B cell (primary cell): ENCODE data around the gene NUDT12. TPM values are rescaled to one million over a fixed set of nuclear protein-coding genes. Genes with fewer than 3 reads are reported as not detected.

Source experiments
- ATAC-seq: fragments of 200-7000 bp; cut with Tn5 transposase; one replicate; pipeline ENCODE4 v1.10.0; 2021; ENCODE audit warnings: low read depth, mild to moderate bottlenecking, moderate number of reproducible peaks, moderate library complexity
- CTCF ChIA-PET: fragments of 350-600 bp; sonication (Branson Sonifier 250); formaldehyde crosslinking; loops from one replicate; lab custom pipeline; 2021; ENCODE audit warnings: antibody characterized with exemption, inconsistent platforms; lab: Charles Lee
- POLR2A ChIA-PET: fragments of 350-600 bp; sonication (Branson Sonifier 250); formaldehyde crosslinking; loops from one replicate; lab custom pipeline; 2021; ENCODE audit warnings: antibody characterized with exemption; lab: Charles Lee
- DNase-seq: peaks from one replicate; pipeline ENCODE4 v3.0.0; 2013
- H2AFZ ChIP-seq: 2 replicates; pipeline ENCODE4 v1.6.1; 2012; ENCODE audit warnings: mild to moderate bottlenecking, low read depth, low read length; ENCODE audit not compliant: insufficient read depth, poor library complexity, severe bottlenecking
- H3K27ac ChIP-seq, 2 donors: 1 replicate in 1 of 2; 2 replicates in 1 of 2; pipeline ENCODE4 v1.5.1; 2012 to 2013; ENCODE audit warnings: low read length in 2 of 2, mild to moderate bottlenecking in 2 of 2, moderate library complexity in 1 of 2
- H3K27me3 ChIP-seq, 4 experiments: fragments of 200-600 bp in 1 of 4; sonication (generic) in 1 of 4; replicated peaks in 1 of 4; 1 replicate in 2 of 4; 2 replicates in 2 of 4; pipeline versions ENCODE4 v1.6.1 to v1.7.0; 2013 to 2016; ENCODE audit warnings: low read length in 3 of 4, mild to moderate bottlenecking in 2 of 4, mixed read lengths in 1 of 4, moderate library complexity in 1 of 4; ENCODE audit not compliant: insufficient read depth in 4 of 4, control insufficient read depth in 3 of 4; ENCODE audit errors: control extremely low read depth in 1 of 4
- H3K36me3 ChIP-seq, 2 experiments: replicated peaks in 1 of 2; 1 replicate in 1 of 2; 2 replicates in 1 of 2; pipeline versions ENCODE4 v1.6.1 to v1.7.1; 2013; ENCODE audit warnings: low read length in 1 of 2; ENCODE audit not compliant: insufficient read depth in 2 of 2, control insufficient read depth in 1 of 2; ENCODE audit errors: control extremely low read depth in 1 of 2, extremely low read depth in 1 of 2
- H3K4me1 ChIP-seq, 2 donors: fragments of 200-600 bp in 1 of 2; sonication (generic) in 1 of 2; 1 replicate in 1 of 2; 2 replicates in 1 of 2; pipeline versions ENCODE4 v1.5.1 to v1.6.1; 2013 to 2017; ENCODE audit warnings: low read length in 2 of 2; ENCODE audit not compliant: control insufficient read depth in 2 of 2, insufficient read depth in 2 of 2
- H3K4me2 ChIP-seq: replicated peaks from 2 replicates; pipeline ENCODE3; 2012; ENCODE audit warnings: mild to moderate bottlenecking, low read depth, low read length; ENCODE audit not compliant: poor library complexity, severe bottlenecking
- H3K4me3 ChIP-seq, 5 experiments: fragments of 200-600 bp in 1 of 5; sonication (generic) in 1 of 5; 1 replicate in 3 of 5; 2 replicates in 2 of 5; pipeline versions ENCODE4 v1.5.1 to v1.7.0; 2011 to 2016; ENCODE audit warnings: low read length in 4 of 5, mild to moderate bottlenecking in 4 of 5, low read depth in 2 of 5, control low read depth in 1 of 5, moderate library complexity in 1 of 5; ENCODE audit not compliant: insufficient read depth in 1 of 5; ENCODE audit errors: control extremely low read depth in 1 of 5, extremely low read depth in 1 of 5
- H3K79me2 ChIP-seq: fragments of 200-600 bp; sonication (generic); one replicate; pipeline ENCODE4 v1.6.0; 2016; ENCODE audit warnings: low read length; ENCODE audit not compliant: control insufficient read depth, insufficient read depth
- H3K9ac ChIP-seq: fragments of 200-600 bp; sonication (generic); 2 replicates; pipeline ENCODE4 v1.6.1; 2017; ENCODE audit warnings: mild to moderate bottlenecking, low read length, moderate library complexity
- H3K9me3 ChIP-seq, 3 donors: one replicate each; pipeline versions ENCODE4 v1.6.1 to v1.7.1; 2013; ENCODE audit warnings: low read length in 2 of 3; ENCODE audit not compliant: control insufficient read depth in 2 of 3, insufficient read depth in 1 of 3; ENCODE audit errors: control extremely low read depth in 1 of 3
- H4K20me1 ChIP-seq: 2 replicates; pipeline ENCODE4 v1.6.0; 2012; ENCODE audit warnings: mild to moderate bottlenecking, low read length; ENCODE audit not compliant: insufficient read depth, control insufficient read depth, poor library complexity, severe bottlenecking
- H3K27ac Mint-ChIP-seq: one replicate; pipeline ENCODE4 v1.8.0; 2021; ENCODE audit warnings: mixed read lengths
- H3K27me3 Mint-ChIP-seq: one replicate; pipeline ENCODE4 v1.8.0; 2021; ENCODE audit warnings: mixed read lengths
- H3K4me1 Mint-ChIP-seq: one replicate; pipeline ENCODE4 v1.8.0; 2021; ENCODE audit warnings: mixed read lengths
- H3K4me3 Mint-ChIP-seq: one replicate; pipeline ENCODE4 v1.8.0; 2021; ENCODE audit warnings: mixed read lengths
- H3K9me3 Mint-ChIP-seq: one replicate; pipeline ENCODE4 v1.8.0; 2022; ENCODE audit warnings: mixed read lengths; ENCODE audit not compliant: insufficient read depth
- CTCF ChIP-seq: fragments of 200-600 bp; IDR thresholded peaks from one replicate; pipeline ENCODE4 v1.8.0; 2022; ENCODE audit warnings: antibody characterized with exemption, mild to moderate bottlenecking
- EZH2 ChIP-seq: IDR thresholded peaks from 2 replicates; pipeline ENCODE4 v1.6.1; 2012; ENCODE audit warnings: borderline replicate concordance, low read depth, mild to moderate bottlenecking, moderate library complexity, low read length; ENCODE audit not compliant: insufficient read depth, poor library complexity, severe bottlenecking
- WGBS: methylation state at CpG from one replicate; pipeline ENCODE4 v1.1.5; 2013; ENCODE audit warnings: missing lambda C conversion rate; ENCODE audit not compliant: insufficient coverage; 5-methylcytosine and 5-hydroxymethylcytosine counted together
- intact Hi-C: fragments of 100-400 bp; cut with micrococcal nuclease; formaldehyde crosslinking; loops from one replicate; pipeline ENCODE4 v1.10.0; 2022
- polyA plus RNA-seq: library from polyadenylated mRNA; depleted of rRNA; stranded (reverse); fragments of >200 nt; gene quantifications from 2 replicates; pipeline ENCODE4 v1.2.3, GENCODE V29; 2012
- total RNA-seq, 2 donors: library from RNA; stranded (reverse); fragments of 120-200 nt in 1 of 2; gene quantifications; 1 replicate in 1 of 2; 2 replicates in 1 of 2; pipeline versions ENCODE4 v1.2.3 to v1.2.4, GENCODE V29; 2013 to 2022

Gene NUDT12
- total and polyA plus RNA-seq, 2 donors (not counting 1 experiment from before 2014, with no cell fraction given): 0.97 to 2.6 TPM

- H3K4me3 Mint-ChIP-seq: no peak overlapping the region
- ATAC-seq: no peak
- no peak overlapping the region for H3K27ac Mint-ChIP-seq
- H2AFZ ChIP-seq: no peak overlapping the region
- no peak overlapping the region for H3K4me3 ChIP-seq
- no peaks in the 10 kb centered on the region for H3K27me3 ChIP-seq
- ChIA-PET POLR2A (no interaction called here), CTCF (no interaction called here)
- H3K4me1 Mint-ChIP-seq: no peaks in the 10 kb centered on the region
- no peaks in the 10 kb centered on the region for H3K27me3 Mint-ChIP-seq
- H3K27ac ChIP-seq: no peak overlapping the region
- H3K36me3 ChIP-seq: no peaks in the 10 kb centered on the region
- 89% methylated on average over 2 of the region's 3 CpGs for WGBS
- no peak for TF ChIP-seq CTCF
- TF ChIP-seq EZH2: no peak
- intact Hi-C loops: no loop called here
- no peak for DNase-seq
- no peaks in the 10 kb centered on the region for H4K20me1 ChIP-seq
- no peaks in the 10 kb centered on the region for H3K79me2 ChIP-seq
- H3K4me2 ChIP-seq: no peak overlapping the region
- no peak overlapping the region for H3K9ac ChIP-seq
- H3K9me3 Mint-ChIP-seq: no peaks in the 10 kb centered on the region
- no peaks in the 10 kb centered on the region for H3K9me3 ChIP-seq
- no peaks in the 10 kb centered on the region for H3K4me1 ChIP-seq
Measured at GRCh38 chr5:103523319-103523718, 39.3 kb downstream of the NUDT12 start.

GRCh38 chr5:103522586-103522985 is 40.0 kb downstream of the NUDT12 start:
- no peaks in the 10 kb centered on the region for H3K27me3 ChIP-seq
- H3K4me2 ChIP-seq: no peak overlapping the region
- H3K79me2 ChIP-seq: no peaks in the 10 kb centered on the region
- H3K27ac Mint-ChIP-seq: no peak overlapping the region
- H2AFZ ChIP-seq: no peak overlapping the region
- WGBS: 87% methylated on average over 4 of the region's 5 CpGs
- no peaks in the 10 kb centered on the region for H3K27me3 Mint-ChIP-seq
- TF ChIP-seq EZH2 (no peak), CTCF (no peak)
- POLR2A ChIA-PET: no interaction called here
- CTCF ChIA-PET: no interaction called here
- no peaks in the 10 kb centered on the region for H4K20me1 ChIP-seq
- ATAC-seq (no peak), DNase-seq (no peak)
- no peak overlapping the region for H3K4me3 Mint-ChIP-seq
- no peak overlapping the region for H3K27ac ChIP-seq
- no peaks in the 10 kb centered on the region for H3K9me3 ChIP-seq
- no peaks in the 10 kb centered on the region for H3K9me3 Mint-ChIP-seq
- H3K9ac ChIP-seq: no peak overlapping the region
- H3K36me3 ChIP-seq: no peaks in the 10 kb centered on the region
- no peaks in the 10 kb centered on the region for H3K4me1 Mint-ChIP-seq
- no peaks in the 10 kb centered on the region for H3K4me1 ChIP-seq
- H3K4me3 ChIP-seq: no peak overlapping the region
- intact Hi-C loops: no loop called here
